Common myeloid progenitor, CD34-positive (primary cell): ENCODE measurements around the gene CHRNA1.

ENCODE experiments used
- CTCF ChIA-PET: fragments of 350-600 bp; sonication (Branson Sonifier 250); formaldehyde crosslinking; loops from one replicate; lab custom pipeline; 2021; ENCODE audit warnings: antibody characterized with exemption; lab: Charles Lee
- POLR2A ChIA-PET: fragments of 350-600 bp; sonication (Branson Sonifier 250); formaldehyde crosslinking; loops from one replicate; lab custom pipeline; 2021; ENCODE audit warnings: antibody characterized with exemption; lab: Charles Lee
- DNase-seq, 3 donors: peaks; one replicate each; pipeline versions ENCODE4 v3.0.0 to v3.0.0-alpha.2; 2013
- H3K27ac ChIP-seq, 2 experiments: 1 replicate in 1 of 2; 2 replicates in 1 of 2; pipeline ENCODE4 v1.7.0; 2013; ENCODE audit warnings: inconsistent platforms in 2 of 2, low read length in 2 of 2, mild to moderate bottlenecking in 2 of 2, low read depth in 1 of 2, moderate library complexity in 1 of 2; ENCODE audit not compliant: severe bottlenecking in 2 of 2, insufficient read depth in 1 of 2, poor library complexity in 1 of 2
- H3K27me3 ChIP-seq, 5 experiments: replicated peaks in 2 of 5; 1 replicate in 3 of 5; 2 replicates in 2 of 5; pipeline versions ENCODE4 v1.6.1 to v1.7.0; 2013; ENCODE audit warnings: low read length in 4 of 5, mild to moderate bottlenecking in 2 of 5, moderate library complexity in 2 of 5, inconsistent platforms in 1 of 5; ENCODE audit not compliant: insufficient read depth in 5 of 5, control insufficient read depth in 4 of 5
- H3K36me3 ChIP-seq, 4 experiments: 1 replicate in 2 of 4; 2 replicates in 2 of 4; pipeline versions ENCODE4 v1.6.1 to v1.7.0; 2013; ENCODE audit warnings: low read length in 3 of 4, control low read depth in 1 of 4, mild to moderate bottlenecking in 1 of 4; ENCODE audit not compliant: control insufficient read depth in 4 of 4, insufficient read depth in 4 of 4
- H3K4me1 ChIP-seq, 4 experiments: 1 replicate in 3 of 4; 2 replicates in 1 of 4; pipeline versions ENCODE4 v1.6.1 to v1.7.1; 2013; ENCODE audit warnings: low read length in 3 of 4, mild to moderate bottlenecking in 3 of 4, control low read depth in 1 of 4, inconsistent platforms in 1 of 4, moderate library complexity in 1 of 4; ENCODE audit not compliant: control insufficient read depth in 4 of 4, insufficient read depth in 4 of 4; ENCODE audit errors: control extremely low read depth in 1 of 4
- H3K4me3 ChIP-seq, 7 experiments: 1 replicate in 4 of 7; 2 replicates in 3 of 7; pipeline versions ENCODE4 v1.5.1 to v1.7.0; 2013; ENCODE audit warnings: mild to moderate bottlenecking in 7 of 7, low read length in 6 of 7, moderate library complexity in 6 of 7, inconsistent platforms in 2 of 7, low read depth in 2 of 7, control low read depth in 1 of 7; ENCODE audit not compliant: insufficient read depth in 4 of 7, control insufficient read depth in 1 of 7; ENCODE audit errors: extremely low read depth in 1 of 7
- H3K9me3 ChIP-seq, 5 experiments: 1 replicate in 4 of 5; 2 replicates in 1 of 5; pipeline versions ENCODE4 v1.6.1 to v1.7.1; 2013; ENCODE audit warnings: low read length in 4 of 5, mild to moderate bottlenecking in 2 of 5, inconsistent platforms in 1 of 5, low read depth in 1 of 5, moderate library complexity in 1 of 5; ENCODE audit not compliant: control insufficient read depth in 4 of 5, insufficient read depth in 2 of 5; ENCODE audit errors: control extremely low read depth in 1 of 5
- WGBS: methylation state at CpG from one replicate; pipeline ENCODE4 v1.1.5; 2013; ENCODE audit not compliant: insufficient coverage; 5-methylcytosine and 5-hydroxymethylcytosine counted together

The CHRNA1 gene

DNA sequence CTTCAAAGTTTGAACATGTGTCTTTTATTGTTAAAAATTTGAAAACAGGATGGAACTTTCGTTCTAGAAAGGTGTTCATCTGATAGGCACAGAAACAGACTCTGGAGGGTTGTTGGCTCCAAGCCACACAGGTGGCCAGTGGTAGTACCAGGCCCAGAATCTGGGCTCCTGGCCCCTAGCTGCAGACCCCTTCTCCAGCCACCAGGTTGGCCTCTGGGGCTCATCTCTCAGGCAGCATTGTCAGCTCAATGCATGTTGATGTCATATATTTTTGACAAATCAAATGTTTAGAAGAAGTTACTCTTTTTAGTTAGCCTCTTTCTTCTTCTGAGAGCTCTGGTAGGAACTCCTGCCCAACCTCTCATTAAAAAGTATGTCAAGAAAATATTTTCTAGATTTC lies 34.5 kb upstream of the CHRNA1 start:
- Histone ChIP-seq H3K27me3 (no peaks in the 10 kb centered on the region), H3K27ac (no peak overlapping the region), H3K4me3 (no peak overlapping the region), H3K9me3 (no peaks in the 10 kb centered on the region), H3K4me1 (peaks cover 0 to 4% (median 0%) of the 10 kb centered on the region in 4 experiments), H3K36me3 (no peaks in the 10 kb centered on the region)
- WGBS = 100% methylated on average over 1 of the region's 1 CpG
- no peak for DNase-seq
- POLR2A ChIA-PET = no interaction called here
- CTCF ChIA-PET = no interaction called here

DNA sequence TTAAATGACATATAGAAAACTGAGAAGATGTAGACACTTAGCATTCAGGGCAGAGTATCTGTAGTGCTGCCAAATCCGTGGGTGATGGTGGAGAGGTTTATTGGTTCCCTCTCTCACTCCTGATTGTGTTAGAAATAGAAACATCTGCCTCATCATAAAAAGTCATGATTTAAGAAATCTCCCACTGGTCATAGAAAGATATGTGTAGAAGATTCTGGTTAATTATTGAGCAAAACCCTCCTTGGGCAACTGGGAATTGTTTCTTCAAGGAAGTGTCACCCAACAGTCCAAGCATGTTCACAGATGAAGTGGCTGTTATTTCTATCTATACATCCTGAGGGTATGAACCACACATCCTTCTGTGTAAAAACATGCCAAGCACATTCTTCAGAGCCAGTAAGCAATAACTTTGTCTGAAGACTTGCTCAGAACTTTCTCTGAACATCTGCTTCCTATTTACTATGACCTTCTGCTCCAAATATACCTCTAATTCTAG lies 33.6 kb upstream of the CHRNA1 start:
- DNase-seq = peak in 2 of 3 donors; percentile 18 to 28
- Histone ChIP-seq H3K36me3 (no peaks in the 10 kb centered on the region), H3K4me1 (peaks cover 0 to 4% (median under 1%) of the 10 kb centered on the region in 4 experiments), H3K27me3 (no peaks in the 10 kb centered on the region), H3K9me3 (no peaks in the 10 kb centered on the region), H3K27ac (no peak overlapping the region), H3K4me3 (no peak overlapping the region)
- CTCF ChIA-PET = interaction anchor here (0.8 kb wide), 1 partner anchor 14 kb away, joined by 3 read pairs; no protein-coding TSS in a partner anchor
- POLR2A ChIA-PET = no interaction called here
- WGBS = no CpG with 5 or more reads among the region's 1 CpG

DNA sequence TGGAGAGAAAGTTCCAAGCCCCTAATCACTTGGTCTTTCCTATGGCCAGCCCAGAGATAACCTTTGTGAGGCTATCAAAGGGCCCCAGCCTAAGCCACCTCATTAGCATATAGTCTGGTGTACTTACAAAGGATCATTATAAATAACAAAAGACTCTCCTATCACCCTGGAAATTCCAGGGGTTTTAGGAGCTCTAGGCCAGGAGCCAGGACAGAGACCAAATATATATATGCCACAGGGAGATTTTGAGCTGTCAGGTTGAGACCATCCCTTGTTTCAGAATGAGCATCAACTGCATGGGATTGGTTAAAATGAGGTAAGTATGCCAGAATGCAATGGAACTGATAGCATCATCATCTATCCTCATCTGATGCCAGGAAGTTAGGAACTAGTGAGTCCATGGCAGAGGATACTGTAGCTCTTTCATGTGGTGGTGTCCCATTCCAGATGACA lies 32.1 kb upstream of the CHRNA1 start:
- H3K27ac ChIP-seq = no peak overlapping the region
- ChIA-PET POLR2A (no interaction called here), CTCF (interaction anchor here (1.3 to 1.5 kb wide), 2 partner anchors 21 to 25 kb away, joined by 3 read pairs; no protein-coding TSS in a partner anchor)
- no peak for DNase-seq
- H3K9me3 ChIP-seq = no peaks in the 10 kb centered on the region
- H3K4me3 ChIP-seq = no peak overlapping the region
- H3K27me3 ChIP-seq = no peaks in the 10 kb centered on the region
- H3K36me3 ChIP-seq = no peaks in the 10 kb centered on the region
- H3K4me1 ChIP-seq = peaks cover 0 to 8% (median 5%) of the 10 kb centered on the region in 4 experiments

DNA sequence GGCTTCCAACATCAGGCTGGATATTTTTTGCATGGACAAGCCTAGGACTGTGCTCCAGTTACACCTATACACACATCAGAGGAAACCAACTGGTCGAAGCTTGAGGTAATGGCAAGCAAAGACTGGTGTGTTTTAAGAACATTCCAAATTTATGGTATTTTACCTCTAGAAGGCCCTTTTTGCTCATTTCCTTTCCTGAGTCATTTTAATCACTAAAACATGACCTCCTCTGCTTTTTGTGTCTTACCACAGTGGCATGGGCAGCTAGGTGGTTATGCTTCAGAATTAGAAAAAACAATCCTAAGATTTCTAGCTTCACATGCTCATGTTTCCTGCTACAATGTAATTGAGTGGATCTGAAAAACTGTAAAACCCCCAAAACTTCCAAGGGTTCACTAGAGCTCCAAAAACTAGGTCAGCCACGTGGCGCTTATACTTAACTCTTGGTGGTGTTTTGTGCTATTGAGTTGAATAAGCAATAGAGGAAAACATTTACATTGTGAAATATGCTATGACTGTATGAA lies 30.6 kb upstream of the CHRNA1 start:
- ChIA-PET POLR2A (no interaction called here), CTCF (interaction anchor here (0.9 to 1.6 kb wide), 3 partner anchors 14 to 24 kb away, joined by 3 to 4 read pairs (median 3); no protein-coding TSS in a partner anchor)
- DNase-seq = no peak
- Histone ChIP-seq H3K36me3 (no peaks in the 10 kb centered on the region), H3K4me1 (peaks cover 0 to 8% (median 5%) of the 10 kb centered on the region in 4 experiments), H3K4me3 (no peak overlapping the region), H3K27ac (no peak overlapping the region), H3K27me3 (no peaks in the 10 kb centered on the region), H3K9me3 (no peaks in the 10 kb centered on the region)
- WGBS = 100% methylated on average over 1 of the region's 3 CpGs

DNA sequence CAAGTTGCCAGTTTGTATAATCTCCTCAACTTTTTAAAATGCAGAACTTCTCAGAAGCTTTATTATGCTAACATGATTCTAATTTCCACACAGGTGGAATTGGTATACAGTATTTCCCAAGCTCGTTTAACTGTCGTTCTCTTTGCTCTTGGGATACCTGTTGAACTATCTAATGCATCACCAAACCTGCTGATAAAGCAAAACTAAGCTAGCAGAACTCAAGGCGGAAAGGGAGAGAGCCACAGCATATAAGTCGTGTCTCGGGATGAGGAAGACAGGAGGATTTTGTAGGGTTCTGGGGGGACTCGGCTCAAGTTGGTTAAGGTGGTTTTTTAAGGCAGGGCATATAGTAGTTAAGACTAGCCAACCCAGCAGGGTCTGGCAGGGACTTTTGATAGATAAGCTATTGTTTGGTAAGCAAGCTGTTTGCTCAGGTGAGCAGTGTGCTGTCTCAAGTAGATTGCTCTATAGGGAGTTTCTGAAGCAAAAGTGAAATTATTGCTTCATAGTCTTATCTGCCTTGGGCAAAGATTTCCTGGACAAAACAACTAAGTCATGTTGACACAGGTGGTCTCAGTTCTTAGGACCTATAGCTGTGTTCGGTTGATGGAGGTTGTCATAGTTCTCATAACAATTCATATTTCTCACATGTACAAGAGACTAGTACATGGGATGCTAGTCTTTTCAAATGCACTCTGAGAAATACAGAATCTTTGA lies 28.2 kb upstream of the CHRNA1 start:
- ChIA-PET CTCF (interaction anchor here (0.5 to 0.8 kb wide), 3 partner anchors 15 to 23 kb away, joined by 3 read pairs; no protein-coding TSS in a partner anchor), POLR2A (no interaction called here)
- Histone ChIP-seq H3K27me3 (no peaks in the 10 kb centered on the region), H3K4me1 (peaks cover 0 to 11% (median 5%) of the 10 kb centered on the region in 4 experiments), H3K36me3 (no peaks in the 10 kb centered on the region), H3K9me3 (no peaks in the 10 kb centered on the region), H3K27ac (no peak overlapping the region), H3K4me3 (no peak overlapping the region)
- peak; percentile 19 to 80 (median 68) for DNase-seq
- WGBS = 64% methylated on average over 4 of the region's 7 CpGs

DNA sequence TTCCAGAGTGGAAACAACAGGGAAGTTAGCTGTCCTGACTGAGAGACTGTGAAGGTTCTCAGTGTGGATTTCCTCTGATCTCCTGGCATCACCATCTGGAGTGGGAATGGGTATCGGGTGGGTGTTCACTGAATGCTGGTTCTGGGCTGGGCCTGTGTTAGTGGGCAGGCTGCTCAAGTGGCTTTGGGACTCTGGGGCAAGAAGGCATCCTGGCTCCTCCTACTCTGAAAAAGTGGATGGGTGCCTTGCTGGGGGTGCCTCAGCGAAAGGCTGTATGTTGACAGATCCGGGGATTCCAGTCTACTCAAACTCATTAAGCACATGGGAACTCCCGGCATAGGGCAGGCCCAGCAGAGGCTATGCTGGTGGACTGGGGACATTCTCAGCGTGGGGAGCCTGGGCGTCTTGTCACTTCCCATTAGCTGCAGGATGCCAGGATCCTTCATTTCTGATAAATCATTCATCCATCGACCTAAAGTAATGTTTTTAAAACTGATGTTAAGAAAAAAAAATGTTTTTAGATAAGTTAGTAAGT lies 27.5 kb upstream of the CHRNA1 start:
- no peaks in the 10 kb centered on the region for H3K36me3 ChIP-seq
- H3K4me1 ChIP-seq = peaks cover 0 to 11% (median 5%) of the 10 kb centered on the region in 4 experiments
- H3K27ac ChIP-seq = no peak overlapping the region
- DNase-seq = no peak
- no peak overlapping the region for H3K4me3 ChIP-seq
- CTCF ChIA-PET = interaction anchor here (0.5 to 0.8 kb wide), 3 partner anchors 16 to 23 kb away, joined by 3 read pairs; no protein-coding TSS in a partner anchor
- H3K9me3 ChIP-seq = no peaks in the 10 kb centered on the region
- 90% methylated on average over 4 of the region's 7 CpGs for WGBS
- POLR2A ChIA-PET = no interaction called here
- H3K27me3 ChIP-seq = no peaks in the 10 kb centered on the region
